ENCODE measurements around the gene GATB.

GRCh38 chr4:151727365-151727764 lies 33.4 kb downstream of the GATB start:
- TF ChIP-seq, protein P1, sequence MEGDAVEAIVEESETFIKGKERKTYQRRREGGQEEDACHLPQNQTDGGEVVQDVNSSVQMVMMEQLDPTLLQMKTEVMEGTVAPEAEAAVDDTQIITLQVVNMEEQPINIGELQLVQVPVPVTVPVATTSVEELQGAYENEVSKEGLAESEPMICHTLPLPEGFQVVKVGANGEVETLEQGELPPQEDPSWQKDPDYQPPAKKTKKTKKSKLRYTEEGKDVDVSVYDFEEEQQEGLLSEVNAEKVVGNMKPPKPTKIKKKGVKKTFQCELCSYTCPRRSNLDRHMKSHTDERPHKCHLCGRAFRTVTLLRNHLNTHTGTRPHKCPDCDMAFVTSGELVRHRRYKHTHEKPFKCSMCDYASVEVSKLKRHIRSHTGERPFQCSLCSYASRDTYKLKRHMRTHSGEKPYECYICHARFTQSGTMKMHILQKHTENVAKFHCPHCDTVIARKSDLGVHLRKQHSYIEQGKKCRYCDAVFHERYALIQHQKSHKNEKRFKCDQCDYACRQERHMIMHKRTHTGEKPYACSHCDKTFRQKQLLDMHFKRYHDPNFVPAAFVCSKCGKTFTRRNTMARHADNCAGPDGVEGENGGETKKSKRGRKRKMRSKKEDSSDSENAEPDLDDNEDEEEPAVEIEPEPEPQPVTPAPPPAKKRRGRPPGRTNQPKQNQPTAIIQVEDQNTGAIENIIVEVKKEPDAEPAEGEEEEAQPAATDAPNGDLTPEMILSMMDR (optimal IDR thresholded peaks at IDR 0.05 in 1 of 3, IDR thresholded peaks at IDR 0.05 in 1 of 3, conservative IDR thresholded peaks at IDR 0.05 in 1 of 3; ENCODE audit: extremely low read depth in 1 of 3, insufficient read depth in 2 of 3, low read length in 3 of 3): no peak
- no peak for TF ChIP-seq EZH2 (IDR thresholded peaks at IDR 0.05; ENCODE audit: low read length)

Measured in keratinocyte (primary cell).